ENCODE results near the gene MTFP1.
"Not testable (repeated sequence)": the region's sequence is repeated elsewhere in the genome, so short reads cannot be mapped to it uniquely, and the experiment has no call there.

The MTFP1 gene, protein sequence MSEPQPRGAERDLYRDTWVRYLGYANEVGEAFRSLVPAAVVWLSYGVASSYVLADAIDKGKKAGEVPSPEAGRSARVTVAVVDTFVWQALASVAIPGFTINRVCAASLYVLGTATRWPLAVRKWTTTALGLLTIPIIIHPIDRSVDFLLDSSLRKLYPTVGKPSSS

DNA sequence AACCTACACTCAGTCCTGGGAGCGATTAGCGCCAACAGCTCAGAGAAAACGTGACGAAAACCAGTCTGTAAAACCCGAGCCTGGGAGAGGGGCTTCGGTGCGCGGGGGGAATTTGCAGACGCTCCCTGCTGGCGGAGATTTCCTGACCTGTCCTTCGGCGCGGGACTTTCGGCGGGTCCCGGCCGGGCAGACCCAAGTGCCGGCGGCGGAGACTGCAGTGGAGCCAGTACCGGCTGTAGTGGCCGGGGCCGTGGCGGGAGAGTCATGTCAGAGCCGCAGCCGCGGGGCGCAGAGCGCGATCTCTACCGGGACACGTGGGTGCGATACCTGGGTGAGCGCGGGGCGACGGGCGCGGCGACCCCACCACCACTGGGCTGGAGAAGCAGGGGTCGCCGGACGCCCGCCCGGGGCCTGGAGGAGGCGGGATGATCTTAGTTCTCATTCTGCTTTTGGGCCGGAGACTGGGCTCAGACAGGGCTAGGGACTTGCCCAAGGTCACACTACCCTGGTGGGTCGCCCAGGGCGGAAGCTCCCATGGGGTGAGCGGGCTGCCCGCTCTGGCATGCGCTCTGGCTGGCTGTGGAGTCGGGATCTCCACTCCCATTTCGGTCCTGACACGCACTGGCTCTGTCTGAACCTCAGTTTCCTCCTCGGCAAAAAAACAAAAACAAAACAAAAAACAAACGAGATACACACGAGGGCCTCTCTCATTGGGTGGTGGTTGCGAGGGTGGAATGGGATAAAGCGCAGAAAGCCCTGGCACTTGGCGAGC, at the start of gene MTFP1:
TSS of gene MTFP1 (plus strand) at position 153 of the 772 bp plus-strand sequence. CDS start at position 265, 112 bp downstream.
- peak; percentile 46 for DNase-seq (ENCODE audit: low read depth)

DNA sequence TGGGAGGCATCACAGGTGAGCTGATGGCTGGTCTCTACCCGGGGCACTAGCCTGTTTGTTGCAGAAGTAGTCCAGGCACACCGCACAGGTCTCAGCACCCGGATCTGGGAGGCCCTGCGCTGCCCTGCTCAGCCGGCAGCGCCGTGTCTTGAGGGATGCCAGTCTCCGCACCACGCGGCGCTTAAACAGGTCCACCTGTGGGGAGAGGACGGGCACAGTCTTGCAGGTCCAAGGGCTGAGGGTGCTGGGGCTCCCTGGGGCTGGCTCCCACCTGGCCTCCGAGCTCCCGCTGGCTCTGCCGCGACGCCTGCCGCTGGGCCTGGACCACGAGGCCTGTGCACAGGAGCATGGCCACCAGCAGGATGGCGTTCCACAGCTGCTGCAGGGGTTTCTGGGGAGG, 45.6 kb upstream of the MTFP1 start:
- DNase-seq (ENCODE audit: low read depth) = no peak

DNA sequence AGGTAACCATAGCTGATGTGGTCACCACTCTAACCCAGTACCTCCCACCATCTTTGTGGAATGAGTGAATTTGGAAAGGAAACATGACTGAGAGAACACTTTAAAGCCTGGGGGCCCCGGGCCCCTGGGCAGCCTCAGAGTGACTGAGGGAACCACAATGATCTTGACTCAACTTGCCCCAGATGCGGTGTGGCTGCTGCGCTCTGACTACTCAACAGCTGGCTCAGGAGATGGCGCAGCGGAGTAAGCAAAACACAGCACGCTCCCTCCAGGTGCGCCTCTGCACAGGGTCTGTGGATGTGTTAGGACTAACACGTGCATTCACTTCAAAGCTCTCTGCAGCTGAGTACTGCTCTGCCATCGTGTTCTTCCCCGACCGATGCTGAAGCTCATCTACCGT, 44.3 kb upstream of the MTFP1 start:
- no peak for DNase-seq (ENCODE audit: low read depth)

DNA sequence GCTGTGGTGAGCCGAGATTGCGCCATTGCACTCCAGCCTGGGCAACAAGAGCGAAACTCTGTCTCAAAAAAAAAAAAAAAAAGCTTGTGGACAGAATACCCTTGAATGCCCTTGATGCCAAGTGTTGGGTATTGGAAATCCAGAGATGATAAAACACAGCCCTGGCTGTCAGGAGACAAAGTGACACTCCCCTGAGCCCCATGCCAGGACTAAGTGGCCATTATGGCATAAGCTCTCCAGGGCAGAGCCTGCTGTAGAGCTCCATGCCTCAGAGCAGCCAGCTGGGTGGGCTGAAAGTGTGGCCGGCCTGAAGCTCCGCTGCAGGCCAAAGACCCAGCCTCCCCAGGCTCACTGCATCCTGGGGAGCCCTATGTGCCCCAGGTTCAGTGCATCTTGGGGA, 43.2 kb upstream of the MTFP1 start:
- no peak for DNase-seq (ENCODE audit: low read depth)

DNA sequence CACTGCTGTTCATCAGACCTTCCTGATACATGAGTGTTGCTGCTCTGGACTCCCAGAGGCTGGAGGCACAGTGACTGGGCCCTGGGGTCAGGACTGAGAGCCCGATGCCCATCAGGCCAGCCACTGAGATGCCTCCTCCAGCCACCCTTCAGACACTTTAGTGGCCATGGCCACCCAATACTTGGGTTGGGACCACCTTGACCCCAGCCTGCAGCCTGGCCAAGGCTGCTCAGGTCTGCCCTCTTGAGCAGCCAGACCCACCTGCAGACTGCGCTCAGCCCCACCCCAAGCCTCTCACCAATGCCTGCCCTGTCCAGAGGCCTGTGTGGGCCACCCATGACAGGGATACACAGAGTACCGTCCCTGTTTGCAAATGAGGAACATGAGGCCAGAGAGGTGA, 42.5 kb upstream of the MTFP1 start:
- DNase-seq (ENCODE audit: low read depth) = no peak

DNA sequence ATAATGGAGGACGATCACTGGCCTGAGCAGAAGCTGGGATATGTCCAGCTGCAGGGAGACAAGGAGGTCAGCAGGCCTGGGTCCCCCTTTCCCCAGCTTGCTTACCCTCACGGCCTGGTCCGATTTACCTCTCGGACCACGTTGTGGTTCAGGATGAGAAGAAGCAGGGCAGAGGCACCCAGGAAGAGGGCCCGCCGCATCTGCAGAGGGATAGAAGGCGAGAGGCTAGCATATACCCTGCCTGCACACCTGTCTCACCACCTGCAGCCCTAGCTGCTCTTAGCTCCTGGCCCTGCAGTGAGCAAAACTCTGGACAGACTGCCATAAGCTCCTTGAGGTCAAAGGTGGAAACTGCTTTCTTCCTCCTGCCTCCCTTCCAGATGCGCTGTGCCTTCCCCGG, 39.6 kb upstream of the MTFP1 start:
- no peak for DNase-seq (ENCODE audit: low read depth)

DNA sequence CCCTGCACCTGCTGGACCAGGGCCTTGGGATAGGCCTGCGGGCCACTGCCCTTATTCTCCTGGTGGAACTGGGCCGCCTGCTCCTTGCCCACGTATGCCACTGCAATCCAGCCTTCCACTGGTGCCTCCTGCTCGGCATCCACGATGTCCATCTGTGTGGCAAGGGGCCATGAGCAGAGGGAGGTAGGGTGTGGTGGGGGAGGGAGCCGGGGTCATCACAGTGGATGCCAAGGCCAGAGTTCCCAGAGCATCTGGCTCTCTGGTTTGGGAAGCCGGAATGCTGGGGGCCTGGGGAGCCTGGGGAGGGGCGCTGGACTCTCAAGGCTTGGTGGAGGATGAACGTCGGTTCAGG, 39.0 kb upstream of the MTFP1 start:
- no peak for DNase-seq (ENCODE audit: low read depth)

DNA sequence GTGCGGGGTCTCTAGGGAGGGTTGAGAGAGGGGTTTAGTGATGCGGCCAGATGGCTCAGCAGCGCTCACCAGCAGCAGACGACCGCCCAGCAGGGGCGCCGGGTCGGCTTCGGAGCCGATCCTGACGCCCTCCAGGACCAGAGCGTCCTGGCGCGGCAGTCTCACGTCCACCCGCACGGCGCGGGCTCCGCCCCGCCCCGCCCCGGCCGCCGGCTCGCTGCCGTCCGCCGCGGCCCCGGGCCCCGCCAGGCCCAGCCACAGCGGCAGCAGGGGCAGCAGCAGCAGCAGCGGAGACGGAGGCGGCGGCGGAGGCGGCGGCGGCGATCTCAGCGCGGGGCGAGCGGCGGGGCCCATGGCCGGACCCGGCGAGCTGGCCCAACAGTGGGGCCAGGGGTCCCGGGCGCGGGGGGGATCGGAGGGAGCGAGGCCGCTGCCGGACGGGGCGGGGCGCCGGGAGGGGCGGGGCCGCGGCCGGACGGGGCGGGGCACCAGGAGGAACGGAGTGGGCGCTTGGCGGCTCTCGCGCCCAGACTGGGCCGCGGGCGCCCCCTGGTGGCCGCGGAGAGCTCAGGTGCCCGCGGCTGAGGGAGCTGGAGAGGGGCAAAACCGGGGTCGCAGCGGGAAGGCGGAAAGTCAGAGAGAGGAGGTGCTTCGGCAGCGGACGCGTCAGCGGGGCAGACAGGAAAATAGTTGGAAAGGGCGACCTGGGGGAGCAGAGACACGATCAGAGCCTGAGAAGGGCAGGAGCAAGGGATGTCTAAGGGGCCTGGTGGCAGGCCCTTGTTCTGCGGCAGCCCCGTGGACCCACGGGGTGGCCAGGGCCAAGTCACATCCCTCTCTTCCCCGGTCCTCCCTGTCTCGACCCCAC, 38.4 kb upstream of the MTFP1 start, which contains the start of gene RNF215:
TSS of gene RNF215 (minus strand) at position 452 of the 868 bp plus-strand sequence. CDS start at position 354, 98 bp downstream.
- peak; percentile 70 for DNase-seq (ENCODE audit: low read depth)

DNA sequence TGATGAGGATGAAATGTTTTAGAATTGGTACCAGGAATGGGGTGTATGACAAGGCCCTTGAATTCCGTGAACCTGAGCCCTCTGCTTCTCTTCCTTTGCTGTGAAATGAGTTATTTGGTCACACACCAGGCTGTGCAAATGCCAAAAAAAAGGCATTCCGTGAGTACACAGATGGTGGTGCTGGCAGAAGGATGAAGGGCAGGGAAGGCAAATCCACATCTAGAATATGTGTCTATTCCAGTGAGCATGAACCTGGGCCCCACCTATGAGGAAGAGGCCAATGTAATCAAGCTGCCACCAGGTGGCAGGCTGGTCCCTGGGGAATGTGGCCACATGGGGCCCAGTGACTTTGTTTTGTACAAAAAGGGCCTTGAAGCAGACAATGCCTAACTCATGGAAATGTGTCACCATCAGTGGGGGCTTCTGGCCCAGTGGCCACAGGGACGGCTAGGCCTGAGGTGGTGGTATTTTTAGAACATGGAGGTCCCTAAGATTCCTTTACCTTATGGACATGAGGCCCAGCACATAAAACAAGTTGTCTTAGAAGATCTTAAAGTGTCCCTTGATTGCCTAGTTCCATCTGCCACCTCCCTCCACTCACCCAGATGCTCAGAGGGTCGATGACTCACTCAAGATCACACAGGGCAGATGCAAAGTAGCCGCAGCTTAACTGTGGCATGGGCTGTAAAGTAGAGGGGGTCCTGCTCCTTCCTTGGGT, 34.4 kb upstream of the MTFP1 start:
- peak; percentile 73 for DNase-seq (ENCODE audit: low read depth)

DNA sequence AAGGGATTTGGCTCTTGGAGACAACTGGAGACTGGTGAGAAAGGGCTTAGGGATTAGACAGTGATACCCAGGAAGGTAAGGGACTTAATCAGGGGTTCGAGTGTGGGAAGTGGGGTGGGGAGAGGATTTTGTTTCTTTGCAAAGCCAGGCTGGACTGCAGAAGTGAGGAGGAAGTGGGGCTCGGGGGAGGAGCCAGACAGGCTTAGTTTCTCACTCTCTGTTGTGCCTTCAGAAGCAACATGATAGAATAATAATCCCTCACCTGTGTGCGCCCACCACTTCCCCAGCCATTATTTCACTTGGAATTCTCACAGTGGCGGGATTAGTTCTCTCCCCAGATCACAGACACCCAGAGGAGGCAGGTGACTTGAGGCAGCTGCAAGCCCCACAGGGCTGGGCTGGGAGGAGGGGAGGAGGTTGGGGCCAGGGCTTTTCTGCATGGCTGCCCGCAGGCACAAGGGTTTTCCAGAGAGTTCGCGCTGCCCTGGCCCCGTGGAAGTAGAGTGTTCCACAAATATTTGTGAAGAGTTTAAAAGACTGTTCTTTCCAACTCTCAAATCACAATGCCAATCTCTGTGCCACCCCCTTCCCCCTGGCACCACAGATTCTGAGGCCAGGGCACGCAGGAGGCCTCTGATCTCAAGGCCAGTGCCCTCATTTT, 32.8 kb upstream of the MTFP1 start:
- no peak for DNase-seq (ENCODE audit: low read depth)

DNA sequence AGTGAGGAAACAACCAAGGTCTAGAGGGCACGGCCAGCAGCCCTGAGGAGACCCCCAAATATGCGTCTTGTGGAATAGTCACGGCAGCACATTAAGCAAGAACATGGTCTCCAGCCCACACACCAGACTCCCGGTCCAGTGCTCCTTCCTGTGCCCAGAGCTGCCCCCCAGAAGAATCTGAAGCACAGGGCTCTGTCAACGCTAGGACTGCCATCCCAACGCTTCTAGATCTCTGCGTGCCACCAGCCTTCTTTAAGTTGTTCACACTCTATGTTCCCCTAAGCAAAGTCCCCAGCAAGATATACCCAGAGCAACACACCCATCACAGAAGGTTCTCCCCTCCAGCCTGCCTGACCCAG, 32.3 kb upstream of the MTFP1 start:
- no peak for DNase-seq (ENCODE audit: low read depth)

DNA sequence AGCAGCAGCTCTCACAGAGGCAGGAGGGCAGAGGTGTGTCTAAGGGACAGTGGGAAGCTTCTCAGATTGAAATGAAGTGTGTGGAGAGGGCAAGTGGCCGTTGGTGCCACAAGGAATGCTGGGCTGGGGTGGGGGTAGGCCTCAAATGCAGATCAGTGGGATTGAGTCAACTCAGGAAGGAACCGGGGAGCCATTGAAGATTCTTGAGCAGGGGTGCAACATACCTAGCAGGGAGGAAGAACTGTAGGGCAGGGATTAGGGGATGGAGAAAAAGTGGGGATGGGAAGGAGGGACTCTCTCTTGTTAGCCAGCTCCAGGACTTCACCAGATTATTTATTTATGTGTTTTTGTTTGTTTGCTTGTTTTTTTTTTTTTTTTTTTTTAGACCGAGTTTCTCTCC, 31.7 kb upstream of the MTFP1 start:
- DNase-seq (ENCODE audit: low read depth) = no peak

DNA sequence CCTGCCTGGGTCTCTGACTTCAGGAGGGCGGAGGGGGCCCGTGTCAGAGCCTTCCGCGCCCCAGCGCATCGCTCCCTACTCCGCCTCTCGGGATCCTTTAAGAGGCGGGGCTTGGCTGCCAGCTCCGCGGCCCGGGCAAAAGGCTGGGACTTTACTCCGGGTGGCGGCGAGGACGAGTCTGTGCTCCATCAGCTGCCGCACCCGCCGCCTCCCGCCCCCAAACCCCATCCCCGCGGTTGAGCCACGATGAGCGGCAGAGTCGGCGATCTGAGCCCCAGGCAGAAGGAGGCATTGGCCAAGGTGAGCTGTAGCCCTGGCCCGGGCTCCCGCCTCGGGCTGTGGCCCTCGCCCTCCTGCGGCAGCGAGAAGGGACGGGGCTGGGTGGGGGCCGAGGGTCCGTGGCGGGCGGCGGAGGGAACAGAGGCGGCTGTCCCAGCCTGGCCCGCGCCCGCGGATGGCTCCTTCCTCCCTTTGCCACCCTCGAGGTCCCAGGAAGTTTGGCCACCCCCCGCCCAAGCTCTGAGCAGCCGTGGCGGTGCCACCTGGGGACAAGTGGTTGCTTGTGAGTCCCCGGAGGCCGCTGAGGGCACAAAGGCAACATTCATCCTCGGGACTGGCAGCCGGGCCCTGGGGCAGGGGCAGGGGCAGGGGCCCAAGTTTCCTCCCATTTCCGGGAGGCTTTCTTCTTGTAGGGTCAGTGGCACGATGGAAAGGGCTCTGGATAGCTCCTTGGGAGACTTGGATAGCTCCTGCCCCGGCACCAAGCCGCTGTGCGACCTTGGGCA, 28.5 kb upstream of the MTFP1 start, which contains the start of gene SEC14L2:
TSS of gene SEC14L2 (plus strand) at position 148 of the 785 bp plus-strand sequence. CDS start at position 247, 99 bp downstream.
- DNase-seq (ENCODE audit: low read depth) = peak; percentile 54

DNA sequence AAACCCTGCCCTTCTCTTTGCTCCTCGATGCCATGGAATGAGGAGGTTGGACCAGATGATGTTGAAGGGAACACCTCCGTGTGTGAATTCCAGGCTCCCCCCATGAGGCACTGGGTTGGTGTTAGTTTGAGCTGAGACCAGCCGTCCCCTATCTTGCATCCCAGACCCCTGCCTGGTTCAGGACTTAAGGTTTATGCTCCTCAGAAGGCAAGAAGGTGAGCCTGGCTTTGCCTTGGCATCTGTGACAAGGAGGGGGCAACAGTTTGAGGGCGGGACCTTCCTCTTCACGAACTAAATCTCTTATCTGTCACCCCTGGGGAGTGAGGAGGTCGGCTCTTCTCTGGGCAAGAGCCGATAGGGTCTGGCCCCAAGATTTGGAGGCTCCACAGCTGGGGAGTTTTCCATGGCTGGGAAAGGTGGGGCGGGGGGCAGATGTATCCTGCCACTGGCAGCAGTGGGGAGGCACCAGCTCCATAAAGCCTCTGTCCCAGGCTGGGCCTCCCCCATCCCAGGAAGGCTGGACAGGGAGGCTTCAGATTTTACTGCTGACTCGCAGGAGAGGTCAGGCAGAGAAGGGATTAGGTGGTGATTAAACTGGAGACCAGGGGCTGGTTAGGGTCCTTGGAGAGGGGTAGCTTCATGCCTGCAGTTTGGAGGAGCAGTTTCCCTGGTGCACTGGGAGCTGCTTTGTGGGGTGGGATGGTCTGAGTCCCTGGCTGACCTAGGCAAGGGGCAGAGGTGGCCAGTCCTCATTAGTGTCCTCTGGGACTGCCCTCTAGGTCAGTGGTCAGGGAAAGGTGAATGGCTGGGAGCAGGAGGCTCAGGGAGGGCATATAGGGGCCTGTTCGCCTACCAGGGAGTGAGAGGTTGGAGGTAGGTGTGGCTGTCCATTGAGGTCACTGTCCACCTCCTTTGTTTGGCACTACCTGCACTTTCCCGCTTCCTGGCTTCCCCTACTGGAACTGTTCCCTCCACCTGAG, 27.6 kb upstream of the MTFP1 start:
- DNase-seq (ENCODE audit: low read depth) = no peak

DNA sequence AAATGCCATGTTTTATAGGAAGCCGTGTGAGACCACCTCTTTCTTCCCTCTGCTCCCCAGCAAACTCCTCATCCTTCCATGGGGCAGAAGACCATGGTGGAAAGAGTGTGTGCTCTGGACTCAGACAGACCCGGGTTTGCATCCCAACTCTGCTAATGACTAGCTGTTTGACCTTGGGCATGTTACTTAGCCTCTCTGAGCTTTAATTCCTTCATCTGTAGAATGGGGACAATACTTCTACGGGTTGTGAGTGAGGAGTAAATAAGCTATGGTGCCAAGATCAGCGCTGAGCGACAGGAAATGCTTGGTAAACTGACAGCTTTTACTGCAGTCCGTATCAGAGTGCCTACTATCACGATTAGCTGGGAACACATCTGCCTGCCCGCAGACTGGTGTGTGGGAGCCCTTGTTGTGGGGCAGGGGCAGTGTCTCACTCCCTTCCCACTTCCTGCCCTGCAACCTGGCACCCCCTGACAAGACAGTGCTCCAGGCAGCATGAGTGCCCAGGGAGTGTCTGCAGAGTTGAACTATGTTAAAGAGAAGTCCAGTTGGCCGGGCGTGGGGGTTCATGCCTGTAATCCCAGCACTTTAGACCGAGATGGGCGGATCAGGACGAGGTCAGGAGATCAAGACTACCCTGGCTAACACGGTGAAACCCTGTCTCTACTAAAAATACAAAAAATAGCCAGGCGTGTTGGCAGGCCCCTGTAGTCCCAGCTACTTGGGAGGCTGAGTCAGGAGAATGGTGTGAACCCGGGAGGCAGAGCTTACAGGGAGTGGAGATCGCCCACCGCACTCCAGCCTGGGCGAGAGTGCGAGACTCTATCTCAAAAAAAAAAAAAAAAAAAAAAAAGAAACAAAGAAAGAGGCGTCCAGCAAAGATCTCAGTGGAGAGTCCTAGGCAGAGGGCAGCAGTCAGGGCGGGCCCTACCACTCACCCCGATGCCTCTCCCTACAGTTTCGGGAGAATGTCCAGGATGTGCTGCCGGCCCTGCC, 26.6 kb upstream of the MTFP1 start:
- DNase-seq (ENCODE audit: low read depth) = no peak

DNA sequence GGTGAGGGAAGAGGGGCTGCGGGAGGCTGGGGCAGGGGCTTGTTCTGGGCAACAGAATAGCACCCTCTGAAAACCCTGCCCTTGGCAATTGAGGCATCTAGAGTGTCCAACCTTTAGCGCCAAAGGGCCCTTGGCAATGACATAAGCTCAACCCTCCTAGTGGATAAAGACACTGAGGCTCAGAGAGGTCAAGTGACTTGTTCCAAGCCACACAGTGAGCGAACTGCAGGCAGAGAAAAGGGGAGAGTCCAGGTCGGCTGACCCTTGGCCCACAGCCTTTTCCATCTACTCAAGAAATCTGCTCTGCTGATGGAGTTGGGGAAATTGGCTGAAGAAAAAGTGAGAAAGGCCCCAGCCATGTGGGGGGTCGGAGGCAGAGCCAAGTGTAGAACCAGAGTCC, 25.9 kb upstream of the MTFP1 start:
- no peak for DNase-seq (ENCODE audit: low read depth)

DNA sequence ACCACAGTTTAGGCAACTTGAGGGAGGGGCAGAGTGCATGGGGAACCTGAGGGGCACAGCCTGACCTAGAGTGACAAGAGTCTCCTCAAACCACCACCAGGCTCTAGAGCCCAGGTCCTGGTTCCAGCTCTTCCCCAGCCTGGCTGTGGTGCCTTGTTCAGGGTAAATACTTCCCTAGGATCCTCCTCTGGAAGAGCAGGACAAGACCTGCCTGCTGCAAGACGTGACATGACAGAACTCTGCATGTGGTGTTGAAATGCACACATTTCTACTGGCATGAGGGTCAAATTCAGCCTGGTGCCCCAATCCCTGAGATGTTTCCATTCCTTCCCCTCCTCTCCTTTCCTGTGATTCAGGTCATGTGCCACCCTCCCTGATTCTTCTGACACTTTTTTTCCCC, 25.4 kb upstream of the MTFP1 start:
- no peak for DNase-seq (ENCODE audit: low read depth)

DNA sequence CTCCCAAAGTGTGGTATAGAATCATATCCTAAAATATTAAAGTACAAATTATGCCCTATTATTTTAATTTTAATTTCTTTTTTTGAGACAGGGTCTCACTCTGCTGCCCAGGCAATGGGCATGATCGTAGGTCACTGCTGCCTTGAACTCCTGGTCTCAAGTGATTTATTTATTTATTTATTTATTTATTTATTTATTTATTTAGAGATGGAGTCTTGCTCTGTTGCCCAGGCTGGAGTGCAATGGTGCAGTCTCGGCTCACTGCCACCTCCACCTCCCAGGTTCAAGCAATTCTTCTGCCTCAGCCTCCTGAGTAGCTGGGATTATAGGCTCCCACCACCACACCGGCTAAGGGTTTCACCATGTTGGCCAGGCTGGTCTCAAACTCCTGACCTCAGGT, 24.5 kb upstream of the MTFP1 start:
- DNase-seq (ENCODE audit: low read depth) = not testable (repeated sequence)
